SU-DHL-6 (cell line): ENCODE data around the gene TBC1D10A.

Source experiments
- CTCF ChIP-seq: fragments of 200-600 bp; sonication (generic); IDR thresholded peaks from one replicate; pipeline ENCODE4 v1.5.1; 2017; ENCODE audit warnings: antibody characterized with exemption, mild to moderate bottlenecking, low read length, moderate library complexity; ENCODE audit not compliant: insufficient read depth, poor library complexity, severe bottlenecking
- EZH2phosphoT487 ChIP-seq: fragments of 200-600 bp; sonication (generic), shearing (Covaris generic); conservative IDR thresholded peaks from 2 replicates; pipeline ENCODE4 v1.6.1; 2018; ENCODE audit warnings: mild to moderate bottlenecking, antibody characterized with exemption, low read length, moderate library complexity, mixed read lengths

DNA sequence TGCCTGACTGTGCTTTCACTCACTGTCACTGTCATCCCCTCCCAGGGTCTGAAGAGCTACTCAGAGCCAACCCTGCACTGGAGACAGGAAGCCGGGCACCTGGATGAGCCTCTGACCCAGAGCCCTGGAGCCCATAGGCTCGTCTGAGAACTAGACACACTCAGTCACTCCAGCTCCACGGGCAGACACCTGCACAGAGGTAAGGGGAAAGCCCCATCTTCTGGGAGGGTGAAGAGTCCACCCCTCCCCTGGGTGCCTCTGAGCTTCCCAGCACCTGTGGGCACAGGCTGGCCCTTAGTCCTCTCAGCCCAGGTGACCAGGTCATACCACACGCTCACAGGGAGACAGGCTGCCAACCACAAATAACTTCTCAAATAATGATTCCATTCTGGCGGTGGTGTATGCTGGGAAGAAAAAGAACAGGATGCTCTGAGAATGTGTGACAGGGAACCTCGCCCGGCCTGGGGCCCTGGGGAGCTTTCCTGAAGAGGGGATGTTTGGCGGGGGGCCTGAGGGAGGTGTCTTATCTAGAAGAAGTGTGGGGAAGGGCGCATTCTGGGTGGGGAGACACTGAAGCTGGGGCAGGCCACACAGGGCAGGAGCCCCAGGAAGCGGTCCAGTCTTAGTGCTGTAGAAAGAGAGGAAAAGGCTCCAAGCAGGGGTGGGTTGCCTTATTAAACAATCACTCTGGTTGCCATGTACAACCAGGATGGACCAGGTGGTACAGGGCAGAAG is 35.3 kb upstream of the TBC1D10A start:
- TF ChIP-seq CTCF (no peak), EZH2phosphoT487 (no peak)
